ENCODE measurements around the gene CRADD. TPM values are rescaled to one million over a fixed set of nuclear protein-coding genes. Genes with fewer than 3 reads are reported as not detected.

CRADD gene
- total RNA-seq, 5 donors from 2014 or later (not counting 1 experiment from before 2014, with no cell fraction given), result 11.2 to 19.3 (median 12.3) TPM

- peaks cover 0 to 4% of the 10 kb centered on the region in 2 experiments for H3K27me3 ChIP-seq (replicated peaks in 1 of 2; ENCODE audit: control insufficient read depth in 2 of 2, extremely low read depth in 1 of 2, insufficient read depth in 2 of 2, low read length in 1 of 2)
- H3K36me3 ChIP-seq (ENCODE audit: control insufficient read depth in 2 of 2, extremely low read depth in 1 of 2, insufficient read depth in 1 of 2, low read length in 1 of 2), result no peaks in the 10 kb centered on the region
- H3K4me1 ChIP-seq (ENCODE audit: control insufficient read depth in 1 of 2, extremely low read depth in 1 of 2, insufficient read depth in 2 of 2, low read length in 2 of 2), result no peaks in the 10 kb centered on the region
- H3K27ac Mint-ChIP-seq, result no peak overlapping the region
- H3K27ac ChIP-seq (ENCODE audit: low read length), result no peak overlapping the region
- no peak overlapping the region for H3K4me3 ChIP-seq (ENCODE audit: control insufficient read depth in 1 of 2, extremely low read depth in 1 of 2, low read length in 1 of 2)
- H3K4me1 Mint-ChIP-seq, result no peaks in the 10 kb centered on the region
- H3K9me3 Mint-ChIP-seq, result no peaks in the 10 kb centered on the region
- H3K36me3 Mint-ChIP-seq, result no peaks in the 10 kb centered on the region
- peaks cover 0 to 2% of the 10 kb centered on the region in 2 donors for H3K27me3 Mint-ChIP-seq
- POLR2A ChIA-PET, result no interaction called here
- no peaks in the 10 kb centered on the region for H3K9me3 ChIP-seq
- no peak for ATAC-seq (replicated peaks in 1 of 4)
- no peak for DNase-seq
- CTCF ChIA-PET, result interaction anchor here in 1 of 2 donors (0.5 kb wide), 1 partner anchor 1580 kb away, joined by 7 read pairs; no protein-coding TSS in a partner anchor
- WGBS (ENCODE audit: insufficient coverage), result no CpG with 5 or more reads among the region's 2 CpGs
- no peak overlapping the region for H3K4me3 Mint-ChIP-seq
Measured at GRCh38 chr12:93654421-93654820, 22.8 kb upstream of the CRADD start.

GRCh38 chr12:93657071-93657470, 20.1 kb upstream of the CRADD start:
- H3K27me3 ChIP-seq (replicated peaks in 1 of 2; ENCODE audit: control insufficient read depth in 2 of 2, extremely low read depth in 1 of 2, insufficient read depth in 2 of 2, low read length in 1 of 2), result no peaks in the 10 kb centered on the region
- no peak for ATAC-seq (replicated peaks in 1 of 4)

GRCh38 chr12:93661021-93661420, 16.2 kb upstream of the CRADD start:
- WGBS (ENCODE audit: insufficient coverage), result no CpG with 5 or more reads among the region's 3 CpGs
- Mint-ChIP-seq H3K9me3 (peaks cover 0 to 3% (median 0%) of the 10 kb centered on the region in 3 donors), H3K27me3 (peaks cover 0 to 6% of the 10 kb centered on the region in 2 donors), H3K36me3 (no peaks in the 10 kb centered on the region), H3K27ac (no peak overlapping the region), H3K4me3 (no peak overlapping the region), H3K4me1 (peaks cover 0 to 6% (median 0%) of the 10 kb centered on the region in 3 donors)
- Histone ChIP-seq H3K27me3 (replicated peaks in 1 of 2; ENCODE audit: control insufficient read depth in 2 of 2, extremely low read depth in 1 of 2, insufficient read depth in 2 of 2, low read length in 1 of 2) (no peaks in the 10 kb centered on the region), H3K27ac (ENCODE audit: low read length) (no peak overlapping the region), H3K4me3 (ENCODE audit: control insufficient read depth in 1 of 2, extremely low read depth in 1 of 2, low read length in 1 of 2) (no peak overlapping the region), H3K9me3 (no peaks in the 10 kb centered on the region), H3K36me3 (ENCODE audit: control insufficient read depth in 2 of 2, extremely low read depth in 1 of 2, insufficient read depth in 1 of 2, low read length in 1 of 2) (no peaks in the 10 kb centered on the region), H3K4me1 (ENCODE audit: control insufficient read depth in 1 of 2, extremely low read depth in 1 of 2, insufficient read depth in 2 of 2, low read length in 2 of 2) (no peaks in the 10 kb centered on the region)
- POLR2A ChIA-PET, result no interaction called here
- CTCF ChIA-PET, result interaction anchor here in 1 of 2 donors (0.5 kb wide), 1 partner anchor 157 kb away, joined by 3 read pairs; no protein-coding TSS in a partner anchor
- ATAC-seq (replicated peaks in 1 of 4) (no peak), DNase-seq (no peak)

More at GRCh38 chr12:93657071-93657470, 20.1 kb upstream of the CRADD start:
- no peak overlapping the region for H3K27ac ChIP-seq (ENCODE audit: low read length)
- no peaks in the 10 kb centered on the region for H3K9me3 ChIP-seq
- H3K4me3 Mint-ChIP-seq, result no peak overlapping the region
- no CpG with 5 or more reads among the region's 2 CpGs for WGBS (ENCODE audit: insufficient coverage)
- no peak overlapping the region for H3K4me3 ChIP-seq (ENCODE audit: control insufficient read depth in 1 of 2, extremely low read depth in 1 of 2, low read length in 1 of 2)
- ChIA-PET CTCF (no interaction called here), POLR2A (no interaction called here)
- H3K27me3 Mint-ChIP-seq, result peaks cover 2 to 6% of the 10 kb centered on the region in 2 donors
- no peak overlapping the region for H3K27ac Mint-ChIP-seq
- no peaks in the 10 kb centered on the region for H3K4me1 ChIP-seq (ENCODE audit: control insufficient read depth in 1 of 2, extremely low read depth in 1 of 2, insufficient read depth in 2 of 2, low read length in 2 of 2)
- no peaks in the 10 kb centered on the region for H3K36me3 ChIP-seq (ENCODE audit: control insufficient read depth in 2 of 2, extremely low read depth in 1 of 2, insufficient read depth in 1 of 2, low read length in 1 of 2)
- no peaks in the 10 kb centered on the region for H3K9me3 Mint-ChIP-seq
- H3K36me3 Mint-ChIP-seq, result no peaks in the 10 kb centered on the region
- H3K4me1 Mint-ChIP-seq, result no peaks in the 10 kb centered on the region
- DNase-seq, result no peak

- H3K36me3 ChIP-seq (ENCODE audit: control insufficient read depth in 2 of 2, extremely low read depth in 1 of 2, insufficient read depth in 1 of 2, low read length in 1 of 2), result no peaks in the 10 kb centered on the region
- no peaks in the 10 kb centered on the region for H3K27me3 ChIP-seq (replicated peaks in 1 of 2; ENCODE audit: control insufficient read depth in 2 of 2, extremely low read depth in 1 of 2, insufficient read depth in 2 of 2, low read length in 1 of 2)
- ATAC-seq (replicated peaks in 1 of 4) (no peak), DNase-seq (no peak)
- ChIA-PET CTCF (no interaction called here), POLR2A (interaction anchor here in 1 of 2 donors (0.6 kb wide), 1 partner anchor 460 kb away, joined by 4 read pairs; no protein-coding TSS in a partner anchor)
- H3K4me1 ChIP-seq (ENCODE audit: control insufficient read depth in 1 of 2, extremely low read depth in 1 of 2, insufficient read depth in 2 of 2, low read length in 2 of 2), result no peaks in the 10 kb centered on the region
- Mint-ChIP-seq H3K27me3 (peaks cover 0 to 6% of the 10 kb centered on the region in 2 donors), H3K4me3 (no peak overlapping the region), H3K36me3 (no peaks in the 10 kb centered on the region), H3K9me3 (peaks cover 0 to 3% (median 0%) of the 10 kb centered on the region in 3 donors), H3K4me1 (peaks cover 0 to 6% (median 0%) of the 10 kb centered on the region in 3 donors), H3K27ac (no peak overlapping the region)
- no peak overlapping the region for H3K4me3 ChIP-seq (ENCODE audit: control insufficient read depth in 1 of 2, extremely low read depth in 1 of 2, low read length in 1 of 2)
- H3K27ac ChIP-seq (ENCODE audit: low read length), result no peak overlapping the region
- 91% methylated on average over 2 of the region's 2 CpGs for WGBS (ENCODE audit: insufficient coverage)
- no peaks in the 10 kb centered on the region for H3K9me3 ChIP-seq
Measured at GRCh38 chr12:93663006-93663728, 14.0 kb upstream of the CRADD start.

GRCh38 chr12:93663729-93664084, 13.5 kb upstream of the CRADD start:
- Mint-ChIP-seq H3K9me3 (peaks cover 0 to 7% (median 5%) of the 10 kb centered on the region in 3 donors), H3K36me3 (no peaks in the 10 kb centered on the region), H3K4me3 (no peak overlapping the region), H3K27ac (no peak overlapping the region), H3K4me1 (peaks cover 0 to 6% (median 0%) of the 10 kb centered on the region in 3 donors), H3K27me3 (peaks cover 0 to 6% of the 10 kb centered on the region in 2 donors)
- WGBS (ENCODE audit: insufficient coverage), result 100% methylated on average over 3 of the region's 4 CpGs
- H3K4me3 ChIP-seq (ENCODE audit: control insufficient read depth in 1 of 2, extremely low read depth in 1 of 2, low read length in 1 of 2), result no peak overlapping the region
- H3K27me3 ChIP-seq (replicated peaks in 1 of 2; ENCODE audit: control insufficient read depth in 2 of 2, extremely low read depth in 1 of 2, insufficient read depth in 2 of 2, low read length in 1 of 2), result no peaks in the 10 kb centered on the region
- CTCF ChIA-PET, result no interaction called here
- no peaks in the 10 kb centered on the region for H3K36me3 ChIP-seq (ENCODE audit: control insufficient read depth in 2 of 2, extremely low read depth in 1 of 2, insufficient read depth in 1 of 2, low read length in 1 of 2)
- H3K9me3 ChIP-seq, result no peaks in the 10 kb centered on the region
- ATAC-seq (replicated peaks in 1 of 4) (no peak), DNase-seq (no peak)
- no peaks in the 10 kb centered on the region for H3K4me1 ChIP-seq (ENCODE audit: control insufficient read depth in 1 of 2, extremely low read depth in 1 of 2, insufficient read depth in 2 of 2, low read length in 2 of 2)
- POLR2A ChIA-PET, result no interaction called here
- no peak overlapping the region for H3K27ac ChIP-seq (ENCODE audit: low read length)

GRCh38 chr12:93664573-93665138, 12.5 kb upstream of the CRADD start:
- no peaks in the 10 kb centered on the region for H3K27me3 ChIP-seq (replicated peaks in 1 of 2; ENCODE audit: control insufficient read depth in 2 of 2, extremely low read depth in 1 of 2, insufficient read depth in 2 of 2, low read length in 1 of 2)
- no CpG with 5 or more reads among the region's 2 CpGs for WGBS (ENCODE audit: insufficient coverage)

More at GRCh38 chr12:93664573-93665138, 12.5 kb upstream of the CRADD start:
- ChIA-PET POLR2A (no interaction called here), CTCF (no interaction called here)
- H3K4me3 ChIP-seq (ENCODE audit: control insufficient read depth in 1 of 2, extremely low read depth in 1 of 2, low read length in 1 of 2), result no peak overlapping the region
- no peaks in the 10 kb centered on the region for H3K36me3 ChIP-seq (ENCODE audit: control insufficient read depth in 2 of 2, extremely low read depth in 1 of 2, insufficient read depth in 1 of 2, low read length in 1 of 2)
- DNase-seq (no peak), ATAC-seq (replicated peaks in 1 of 4) (no peak)
- Mint-ChIP-seq H3K4me3 (no peak overlapping the region), H3K27ac (no peak overlapping the region), H3K27me3 (peaks cover 0 to 6% of the 10 kb centered on the region in 2 donors), H3K4me1 (peaks cover 0 to 6% (median 0%) of the 10 kb centered on the region in 3 donors), H3K36me3 (no peaks in the 10 kb centered on the region), H3K9me3 (peaks cover 2 to 12% (median 7%) of the 10 kb centered on the region in 3 donors)
- H3K4me1 ChIP-seq (ENCODE audit: control insufficient read depth in 1 of 2, extremely low read depth in 1 of 2, insufficient read depth in 2 of 2, low read length in 2 of 2), result no peaks in the 10 kb centered on the region
- no peaks in the 10 kb centered on the region for H3K9me3 ChIP-seq
- H3K27ac ChIP-seq (ENCODE audit: low read length), result no peak overlapping the region

Measured in T-cell (primary cell).